OCI-LY7 (cell line): ENCODE data around the gene GJC3. TPM values are rescaled to one million over a fixed set of nuclear protein-coding genes. Genes with fewer than 3 reads are reported as not detected.

ENCODE experiments used
- BruUV-seq: library from RNA; stranded (reverse); fragments of 400-500 nt; replicated peaks from 2 replicates; lab custom pipeline; 2021; lab: Mats Ljungman, UMichigan
- CTCF ChIA-PET: fragments of 300-600 bp; sonication (Branson Sonifier 250); formaldehyde crosslinking; loops from one replicate; lab custom pipeline; 2022; ENCODE audit warnings: antibody characterized with exemption; ENCODE audit not compliant: unreplicated experiment; lab: Charles Lee
- POLR2A ChIA-PET: fragments of 300-600 bp; sonication (Branson Sonifier 250); formaldehyde crosslinking; loops from one replicate; lab custom pipeline; 2022; ENCODE audit warnings: antibody characterized with exemption; lab: Charles Lee
- DNase-seq: peaks from one replicate; pipeline ENCODE4 v3.0.0-alpha.2; 2015; ENCODE audit warnings: low spot score
- H2AFZ ChIP-seq: fragments of 200-600 bp; sonication (generic), shearing (Covaris generic); 2 replicates; pipeline ENCODE4 v1.6.1; 2014; ENCODE audit warnings: mild to moderate bottlenecking, antibody characterized with exemption, low read length, moderate library complexity
- H3K27ac ChIP-seq: fragments of 200-600 bp; sonication (generic); 2 replicates; pipeline ENCODE4 v1.5.1; 2014; ENCODE audit warnings: mixed run types, low read depth, mild to moderate bottlenecking, moderate library complexity, low read length, inconsistent platforms; ENCODE audit not compliant: poor library complexity, severe bottlenecking
- H3K36me3 ChIP-seq: fragments of 200-600 bp; sonication (generic); 2 replicates; pipeline ENCODE4 v1.6.1; 2014; ENCODE audit warnings: mild to moderate bottlenecking, antibody characterized with exemption, low read length, moderate library complexity, mixed read lengths; ENCODE audit not compliant: insufficient read depth
- H3K4me1 ChIP-seq: fragments of 200-600 bp; sonication (generic); 2 replicates; pipeline ENCODE4 v1.5.1; 2014; ENCODE audit warnings: mild to moderate bottlenecking, low read length; ENCODE audit not compliant: insufficient read depth, poor library complexity, severe bottlenecking
- H3K4me2 ChIP-seq: fragments of 200-600 bp; sonication (generic); 2 replicates; pipeline ENCODE4 v1.6.1; 2014; ENCODE audit warnings: mild to moderate bottlenecking, low read length
- H3K4me3 ChIP-seq: fragments of 200-600 bp; sonication (generic); 2 replicates; pipeline ENCODE4 v1.5.1; 2014; ENCODE audit warnings: mild to moderate bottlenecking, low read depth, low read length; ENCODE audit not compliant: poor library complexity, severe bottlenecking
- H3K79me2 ChIP-seq: fragments of 200-600 bp; sonication (generic); 2 replicates; pipeline ENCODE4 v1.6.1; 2016; ENCODE audit warnings: low read depth, mild to moderate bottlenecking, low read length, moderate library complexity, mixed read lengths; ENCODE audit not compliant: insufficient read depth
- H3K9me2 ChIP-seq: fragments of 200-600 bp; sonication (generic); 2 replicates; pipeline ENCODE4 v1.6.1; 2016; ENCODE audit warnings: mild to moderate bottlenecking, low read length, mixed read lengths; ENCODE audit not compliant: insufficient read depth
- H3K9me3 ChIP-seq: fragments of 200-600 bp; sonication (generic); 2 replicates; pipeline ENCODE4 v1.6.1; 2014; ENCODE audit warnings: mild to moderate bottlenecking, mixed run types, low read length, mixed read lengths
- H4K20me1 ChIP-seq: fragments of 200-600 bp; sonication (generic); 2 replicates; pipeline ENCODE4 v1.6.1; 2014; ENCODE audit warnings: mild to moderate bottlenecking, antibody characterized with exemption, low read length, moderate library complexity, mixed read lengths; ENCODE audit not compliant: insufficient read depth
- EZH2phosphoT487 ChIP-seq: fragments of 200-600 bp; sonication (generic); IDR thresholded peaks from 2 replicates; pipeline ENCODE4 v1.6.1; 2018; ENCODE audit warnings: low read depth, borderline replicate concordance, mild to moderate bottlenecking, mixed run types, antibody characterized with exemption, low read length, moderate library complexity, mixed read lengths
- intact Hi-C: fragments of 100-400 bp; cut with micrococcal nuclease; formaldehyde crosslinking; loops from one replicate; pipeline ENCODE4 v1.10.0; 2022; ENCODE audit not compliant: unreplicated experiment
- total RNA-seq, 2 experiments: library from RNA; depleted of rRNA in 1 of 2; stranded (reverse); fragments of >200 nt in 1 of 2; shearing (Covaris generic) in 1 of 2; gene quantifications; 2 replicates each; pipeline ENCODE4 v1.2.3, GENCODE V29; 2014 to 2022
- TF ChIP-seq, protein P1 (sequence below): fragments of 200-600 bp; sonication (generic); conservative IDR thresholded peaks from 2 replicates; pipeline ENCODE4 v1.5.1; 2014; ENCODE audit warnings: mild to moderate bottlenecking, antibody characterized with exemption, low read length, moderate library complexity, mixed read lengths

The GJC3 gene
- total RNA-seq, 2 experiments from 2014 or later = not detected

- DNase-seq = no peak
- no peak overlapping the region for H2AFZ ChIP-seq
- no peaks in the 10 kb centered on the region for H3K9me2 ChIP-seq
- peaks cover 4% of the 10 kb centered on the region for H3K4me1 ChIP-seq
- ChIA-PET POLR2A (no interaction called here), CTCF (no interaction called here)
- H3K4me3 ChIP-seq = no peak overlapping the region
- no peak overlapping the region for H3K27ac ChIP-seq
- H3K4me2 ChIP-seq = no peak overlapping the region
- intact Hi-C loops = loop anchor here (5.0 kb wide), 1 partner anchor 141 kb away; no protein-coding TSS in a partner anchor
- TF ChIP-seq, protein P1, sequence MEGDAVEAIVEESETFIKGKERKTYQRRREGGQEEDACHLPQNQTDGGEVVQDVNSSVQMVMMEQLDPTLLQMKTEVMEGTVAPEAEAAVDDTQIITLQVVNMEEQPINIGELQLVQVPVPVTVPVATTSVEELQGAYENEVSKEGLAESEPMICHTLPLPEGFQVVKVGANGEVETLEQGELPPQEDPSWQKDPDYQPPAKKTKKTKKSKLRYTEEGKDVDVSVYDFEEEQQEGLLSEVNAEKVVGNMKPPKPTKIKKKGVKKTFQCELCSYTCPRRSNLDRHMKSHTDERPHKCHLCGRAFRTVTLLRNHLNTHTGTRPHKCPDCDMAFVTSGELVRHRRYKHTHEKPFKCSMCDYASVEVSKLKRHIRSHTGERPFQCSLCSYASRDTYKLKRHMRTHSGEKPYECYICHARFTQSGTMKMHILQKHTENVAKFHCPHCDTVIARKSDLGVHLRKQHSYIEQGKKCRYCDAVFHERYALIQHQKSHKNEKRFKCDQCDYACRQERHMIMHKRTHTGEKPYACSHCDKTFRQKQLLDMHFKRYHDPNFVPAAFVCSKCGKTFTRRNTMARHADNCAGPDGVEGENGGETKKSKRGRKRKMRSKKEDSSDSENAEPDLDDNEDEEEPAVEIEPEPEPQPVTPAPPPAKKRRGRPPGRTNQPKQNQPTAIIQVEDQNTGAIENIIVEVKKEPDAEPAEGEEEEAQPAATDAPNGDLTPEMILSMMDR = no peak
- TF ChIP-seq EZH2phosphoT487 = no peak
- no TSS peak for BruUV-seq
- H3K36me3 ChIP-seq = peaks cover 61% of the 10 kb centered on the region
- H3K79me2 ChIP-seq = peaks cover 14% of the 10 kb centered on the region
- no peaks in the 10 kb centered on the region for H3K9me3 ChIP-seq
- peaks cover 6% of the 10 kb centered on the region; the same call in 1 of the 2 replicates for H4K20me1 ChIP-seq
Observed at GRCh38 chr7:99910976-99911375, 18.4 kb downstream of the GJC3 start.

DNA sequence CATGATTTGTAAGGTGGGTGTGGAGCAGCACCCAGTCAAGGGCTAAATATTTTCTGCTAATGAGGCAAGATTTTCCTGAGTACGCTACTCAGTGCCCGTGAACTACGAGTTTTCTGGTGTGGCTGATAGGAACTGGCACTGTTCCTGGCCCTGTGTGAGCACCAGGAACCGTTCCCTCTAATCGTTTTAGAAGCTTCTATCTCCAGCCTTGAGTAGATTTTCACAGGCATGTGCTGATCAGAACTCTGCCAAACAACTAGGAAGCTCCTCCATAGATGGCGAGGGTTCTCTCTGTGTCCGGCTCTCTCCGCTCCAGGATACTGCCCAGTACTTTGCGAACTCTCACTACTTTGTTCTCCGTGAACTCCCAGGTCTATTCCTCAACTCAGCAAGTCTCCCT lies 27.8 kb downstream of the GJC3 start:
- intact Hi-C loops = no loop called here
- H4K20me1 ChIP-seq = no peaks in the 10 kb centered on the region
- no peaks in the 10 kb centered on the region for H3K9me2 ChIP-seq
- no peak overlapping the region for H3K27ac ChIP-seq
- DNase-seq = no peak
- H3K4me3 ChIP-seq = no peak overlapping the region
- no peak overlapping the region for H2AFZ ChIP-seq
- H3K36me3 ChIP-seq = peaks cover 69% of the 10 kb centered on the region
- POLR2A ChIA-PET = no interaction called here
- no TSS peak for BruUV-seq
- CTCF ChIA-PET = no interaction called here
- H3K79me2 ChIP-seq = no peaks in the 10 kb centered on the region
- TF ChIP-seq, protein P1 = no peak
- TF ChIP-seq EZH2phosphoT487 = no peak
- H3K4me2 ChIP-seq = no peak overlapping the region
- no peaks in the 10 kb centered on the region for H3K4me1 ChIP-seq
- no peaks in the 10 kb centered on the region for H3K9me3 ChIP-seq

- Histone ChIP-seq H3K36me3 (peaks cover 53% of the 10 kb centered on the region), H3K79me2 (no peaks in the 10 kb centered on the region), H3K9me2 (no peaks in the 10 kb centered on the region), H4K20me1 (no peaks in the 10 kb centered on the region), H3K4me2 (no peak overlapping the region), H3K4me3 (no peak overlapping the region), H3K27ac (no peak overlapping the region), H3K4me1 (no peaks in the 10 kb centered on the region), H2AFZ (no peak overlapping the region), H3K9me3 (no peaks in the 10 kb centered on the region)
- ChIA-PET CTCF (no interaction called here), POLR2A (no interaction called here)
- no peak for DNase-seq
- BruUV-seq = no TSS peak
- TF ChIP-seq EZH2phosphoT487 = no peak
- TF ChIP-seq, protein P1 = no peak
- intact Hi-C loops = no loop called here
Observed at GRCh38 chr7:99899830-99900519, 29.4 kb downstream of the GJC3 start.
